Lower leg skin (tissue), 4 donors: ENCODE results near the gene VAV2. TPM values are rescaled to one million over a fixed set of nuclear protein-coding genes. Genes with fewer than 3 reads are reported as not detected.

ENCODE experiments used
- DNase-seq, 2 donors: peaks; one replicate each; pipeline ENCODE4 v3.0.0-alpha.2; 2019; ENCODE audit warnings: low spot score in 2 of 2
- H3K4me3 ChIP-seq: fragments of 200-600 bp; sonication (generic); 2 replicates; pipeline ENCODE4 v1.5.1; 2017; ENCODE audit warnings: mild to moderate bottlenecking, low read depth; ENCODE audit not compliant: poor library complexity, severe bottlenecking
- CTCF ChIP-seq, 3 donors: fragments of 450-650 bp; IDR thresholded peaks; one replicate each; pipeline ENCODE4 v1.5.1; 2016; ENCODE audit warnings: antibody characterized with exemption in 3 of 3, mild to moderate bottlenecking in 3 of 3, moderate library complexity in 2 of 3
- POLR2A ChIP-seq, 2 donors: fragments of 450-650 bp; IDR thresholded peaks; one replicate each; pipeline ENCODE4 v1.6.1; 2016 to 2017; ENCODE audit warnings: antibody characterized with exemption in 2 of 2, mild to moderate bottlenecking in 1 of 2, moderate library complexity in 1 of 2
- WGBS, 2 donors: methylation state at CpG; one replicate each; pipeline ENCODE4 v1.1.5; 2018; 5-methylcytosine and 5-hydroxymethylcytosine counted together
- intact Hi-C: fragments of 100-400 bp; cut with DNase I; formaldehyde crosslinking; loops from one replicate; pipeline ENCODE4 v1.15.0; 2023; ENCODE audit warnings: low total_unique reads
- total RNA-seq, 4 donors: library from RNA; depleted of rRNA; stranded (reverse); fragments of >200 nt; gene quantifications; one replicate each; pipeline ENCODE4 v1.1.0, GENCODE V29; 2016

Gene VAV2
- total RNA-seq, 4 donors from 2014 or later: 6.8 to 9.1 (median 7.5) TPM

DNA sequence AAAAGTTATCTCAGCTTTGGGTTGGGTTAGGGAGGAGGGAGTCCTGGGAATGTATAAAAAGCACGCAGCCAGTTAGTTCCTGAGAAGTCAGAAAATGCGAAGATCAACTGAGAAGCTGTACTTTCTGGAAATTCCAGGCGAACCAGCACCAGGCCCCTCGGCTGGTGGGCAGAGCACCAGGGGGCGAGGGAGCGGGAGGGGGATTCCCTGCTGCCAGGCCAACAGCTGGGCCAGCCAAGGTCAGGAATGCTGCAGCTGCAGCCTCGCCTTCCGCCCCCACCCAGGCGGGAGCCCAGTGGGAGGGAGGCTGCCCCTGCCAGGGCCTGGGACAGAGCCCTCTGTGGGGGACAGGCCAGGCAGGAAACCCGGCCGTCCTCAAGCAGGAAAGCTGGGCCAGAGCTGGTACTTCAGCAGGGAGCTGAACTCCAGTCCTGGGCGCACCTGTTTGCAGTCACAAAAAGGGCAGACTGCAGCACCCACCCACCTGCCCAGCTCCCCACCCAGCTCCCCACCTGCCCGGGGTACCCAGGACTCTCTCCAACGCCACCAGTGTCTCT lies 35.5 kb downstream of the VAV2 start:
- no peak overlapping the region for H3K4me3 ChIP-seq
- intact Hi-C loops: no loop called here
- WGBS, 2 donors: 27 to 30% methylated on average over 13 to 14 of the region's 14 CpGs
- no peak for DNase-seq
- TF ChIP-seq POLR2A (IDR thresholded peaks at IDR 0.05) (no peak), CTCF (IDR thresholded peaks at IDR 0.05) (no peak)

GRCh38 chr9:133955821-133956411 lies 36.2 kb downstream of the VAV2 start:
- 33 to 53% methylated on average over 7 to 15 of the region's 15 CpGs for WGBS, 2 donors
- DNase-seq: no peak
- intact Hi-C loops: no loop called here
- no peak for TF ChIP-seq CTCF (IDR thresholded peaks at IDR 0.05)
- no peak overlapping the region for H3K4me3 ChIP-seq

DNA sequence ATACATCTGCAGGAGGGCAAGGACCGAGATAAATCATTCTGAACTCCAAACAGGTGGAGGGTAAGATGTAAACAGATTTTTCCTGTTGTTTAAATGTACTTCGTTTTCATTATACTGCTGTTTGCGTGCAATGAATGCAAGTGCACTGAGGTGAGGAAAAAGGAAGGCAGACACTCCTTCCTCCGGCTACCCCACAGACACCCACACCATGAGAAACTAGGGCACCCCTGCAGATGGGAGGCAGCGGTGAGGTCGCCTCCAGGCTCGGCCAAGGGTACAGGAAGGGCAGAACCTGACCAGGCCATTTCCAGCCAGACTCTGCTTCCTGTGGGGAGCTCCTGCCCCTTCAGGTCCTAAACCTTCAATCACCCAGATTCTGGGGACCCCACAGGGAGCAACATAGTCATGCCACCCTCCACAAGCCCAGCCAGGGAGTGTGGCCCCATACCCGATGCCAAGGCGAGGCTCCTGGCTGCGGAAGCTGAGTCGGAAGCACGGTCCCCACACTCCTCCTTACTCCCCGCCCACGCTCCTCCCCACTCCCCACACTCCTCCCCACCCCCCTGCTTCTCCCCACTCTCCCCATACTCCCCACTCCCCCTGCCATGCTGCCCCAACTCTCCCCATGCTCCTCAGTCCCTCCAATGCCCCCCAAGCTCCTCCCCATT lies 37.1 kb downstream of the VAV2 start:
- DNase-seq: no peak
- TF ChIP-seq CTCF (IDR thresholded peaks at IDR 0.05): no peak
- no peak for TF ChIP-seq POLR2A (IDR thresholded peaks at IDR 0.05)
- no peak overlapping the region for H3K4me3 ChIP-seq
- WGBS, 2 donors: 64 to 70% methylated on average over 14 of the region's 14 CpGs
- intact Hi-C loops: no loop called here

- no peak for TF ChIP-seq POLR2A (IDR thresholded peaks at IDR 0.05)
- TF ChIP-seq CTCF (IDR thresholded peaks at IDR 0.05): no peak
- intact Hi-C loops: no loop called here
- DNase-seq: no peak
- H3K4me3 ChIP-seq: no peak overlapping the region
- WGBS, 2 donors: 87% methylated on average over 29 of the region's 29 CpGs
Measured at GRCh38 chr9:133953976-133954709, 38.0 kb downstream of the VAV2 start.

DNA sequence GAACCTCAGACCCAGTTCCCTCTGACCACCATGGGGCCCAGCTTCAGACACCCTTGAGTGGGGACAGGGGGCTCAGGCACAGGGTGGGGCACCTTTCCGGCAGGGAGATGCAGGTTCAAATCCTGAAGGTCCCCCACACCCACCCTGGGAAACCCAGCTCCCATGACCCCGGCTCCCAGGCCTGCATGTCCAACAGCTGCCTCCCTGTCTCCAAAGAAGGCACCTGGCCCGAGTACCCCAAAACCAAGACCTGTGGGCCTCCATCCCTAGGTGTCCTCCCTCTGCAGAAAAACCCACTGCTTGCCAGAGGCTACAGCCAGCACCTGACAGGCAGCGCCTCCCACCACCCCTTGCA lies 38.5 kb downstream of the VAV2 start:
- intact Hi-C loops: no loop called here
- no peak for DNase-seq
- 98 to 100% methylated on average over 4 of the region's 4 CpGs for WGBS, 2 donors
- no peak overlapping the region for H3K4me3 ChIP-seq
- TF ChIP-seq POLR2A (IDR thresholded peaks at IDR 0.05): no peak
- TF ChIP-seq CTCF (IDR thresholded peaks at IDR 0.05): no peak
